AG08396 (cell line): ENCODE results near the gene RBM10.
"Not testable (repeated sequence)": the region's sequence is repeated elsewhere in the genome, so short reads cannot be mapped to it uniquely, and the experiment has no call there.

Experiments
- DNase-seq: peaks from one replicate; pipeline ENCODE4 v3.0.0; 2012; ENCODE audit warnings: low spot score, mixed read lengths

RBM10 gene

GRCh38 chrX:47144626-47145394, at the start of gene RBM10, which contains the start of gene NDUFB11:
TSS of gene RBM10 (plus strand) at chrX:47145221. CDS start at chrX:47147482, 2,261 bp downstream.
TSS of gene NDUFB11 (minus strand) at chrX:47144702. CDS start at chrX:47144679, 23 bp downstream.
- DNase-seq: peak; percentile 91

GRCh38 chrX:47097018-47097417, 48.0 kb upstream of the RBM10 start:
- DNase-seq: no peak

GRCh38 chrX:47098338-47099094, 46.5 kb upstream of the RBM10 start:
- no peak for DNase-seq

GRCh38 chrX:47101206-47101605, 43.8 kb upstream of the RBM10 start:
- DNase-seq: no peak

- not testable (repeated sequence) for DNase-seq
These were observed 33.9 kb upstream of the RBM10 start for GRCh38 chrX:47110936-47111615.

GRCh38 chrX:47112316-47112954, 32.6 kb upstream of the RBM10 start:
- no peak for DNase-seq

- not testable (repeated sequence) for DNase-seq
These were observed 28.4 kb upstream of the RBM10 start for GRCh38 chrX:47116551-47117110.

- not testable (repeated sequence) for DNase-seq
These were observed 20.6 kb upstream of the RBM10 start for GRCh38 chrX:47124466-47124865.

- peak; percentile 87 for DNase-seq
These were observed 15.7 kb upstream of the RBM10 start for GRCh38 chrX:47129157-47129898.

GRCh38 chrX:47129899-47130358, 15.1 kb upstream of the RBM10 start:
- no peak for DNase-seq

GRCh38 chrX:47133493-47133892, 11.5 kb upstream of the RBM10 start:
- DNase-seq: no peak

GRCh38 chrX:47135650-47136049, 9.4 kb upstream of the RBM10 start:
- peak; percentile 33 for DNase-seq

GRCh38 chrX:47138171-47138570, 6.8 kb upstream of the RBM10 start:
- no peak for DNase-seq

- DNase-seq: peak; percentile 47
These were observed 961 bp upstream of the RBM10 start for GRCh38 chrX:47143894-47144625.

- DNase-seq: peak; percentile 46
These were observed 537 bp downstream of the RBM10 start for GRCh38 chrX:47145395-47146120.

- no peak for DNase-seq
These were observed 1.3 kb downstream of the RBM10 start for GRCh38 chrX:47146121-47146935.

GRCh38 chrX:47146936-47147859, 2.2 kb downstream of the RBM10 start:
- no peak for DNase-seq
